Stimulated activated CD4-positive, alpha-beta T cell treated with anti-CD3 and anti-CD28 coated beads, Interleukin-12 subunit alpha, Interleukin-12 subunit beta, amount 100 ng/mL, for 48 hours (primary cell): ENCODE measurements around the gene EPC2.
"Not testable (repeated sequence)": the region's sequence is repeated elsewhere in the genome, so short reads cannot be mapped to it uniquely, and the experiment has no call there.

Experiments
- DNase-seq, 3 donors: peaks; one replicate each; pipeline ENCODE4 v3.0.0-alpha.2; 2020; ENCODE audit warnings: low read depth in 2 of 3, low spot score in 1 of 3

The EPC2 gene

GRCh38 chr2:148721520-148721931, 77.0 kb downstream of the EPC2 start:
- DNase-seq, result no peak

- no peak for DNase-seq
These were observed 77.6 kb downstream of the EPC2 start for GRCh38 chr2:148721991-148722777.

GRCh38 chr2:148725564-148725963, 81.0 kb downstream of the EPC2 start:
- DNase-seq, result no peak

- no peak for DNase-seq
These were observed 81.7 kb downstream of the EPC2 start for GRCh38 chr2:148726228-148726627.

GRCh38 chr2:148730085-148730484, 85.5 kb downstream of the EPC2 start:
- no peak for DNase-seq

GRCh38 chr2:148737742-148738141, 93.2 kb downstream of the EPC2 start:
- no peak for DNase-seq

GRCh38 chr2:148739454-148740105, 95.0 kb downstream of the EPC2 start:
- DNase-seq, result no peak

GRCh38 chr2:148742373-148742772, 97.8 kb downstream of the EPC2 start:
- no peak for DNase-seq

GRCh38 chr2:148745151-148745851, 100.8 kb downstream of the EPC2 start:
- DNase-seq, result no peak

GRCh38 chr2:148746973-148747372, 102.4 kb downstream of the EPC2 start:
- DNase-seq, result no peak

GRCh38 chr2:148751907-148752306, 107.4 kb downstream of the EPC2 start:
- DNase-seq, result no peak

GRCh38 chr2:148752977-148753376, 108.4 kb downstream of the EPC2 start:
- no peak for DNase-seq

GRCh38 chr2:148754864-148755263, 110.3 kb downstream of the EPC2 start:
- DNase-seq, result no peak

- DNase-seq, result no peak
These were observed 111.9 kb downstream of the EPC2 start for GRCh38 chr2:148756292-148756975.

GRCh38 chr2:148764815-148765214, 120.3 kb downstream of the EPC2 start:
- DNase-seq, result no peak

- no peak for DNase-seq
These were observed 125.5 kb downstream of the EPC2 start for GRCh38 chr2:148770047-148770446.

GRCh38 chr2:148781544-148781943, 137.0 kb downstream of the EPC2 start:
- DNase-seq, result no peak

- DNase-seq, result no peak
These were observed 144.5 kb downstream of the EPC2 start for GRCh38 chr2:148789059-148789458.

GRCh38 chr2:148790172-148790571, 145.6 kb downstream of the EPC2 start:
- DNase-seq, result not testable (repeated sequence)

GRCh38 chr2:148794558-148794957, 150.0 kb downstream of the EPC2 start:
- no peak for DNase-seq

- DNase-seq, result no peak
These were observed 152.4 kb downstream of the EPC2 start for GRCh38 chr2:148796735-148797512.
